Middle frontal gyrus (tissue), 1 donor: ENCODE results near the gene RAPSN.

ENCODE experiments used
- DNase-seq: peaks from one replicate; pipeline ENCODE4 v3.0.0-alpha.2; 2015; ENCODE audit warnings: low spot score; ENCODE audit errors: extremely low spot score

Gene RAPSN

GRCh38 chr11:47391077-47391583, 57.8 kb downstream of the RAPSN start:
- no peak for DNase-seq

- DNase-seq: no peak
Measured at GRCh38 chr11:47390422-47390760, 58.5 kb downstream of the RAPSN start.

- no peak for DNase-seq
Measured at GRCh38 chr11:47389577-47390421, 59.1 kb downstream of the RAPSN start.

- no peak for DNase-seq
Measured at GRCh38 chr11:47388697-47389576, 60.0 kb downstream of the RAPSN start.

- no peak for DNase-seq
Measured at GRCh38 chr11:47387944-47388696, 60.8 kb downstream of the RAPSN start.
